K562 (cell line): Measurements from ENCODE around the gene STAT6. TPM values are rescaled to one million over a fixed set of nuclear protein-coding genes. Genes with fewer than 3 reads are reported as not detected.
A peak's percentile ranks its signal among the peaks of the same experiment; 100 is the strongest.

ENCODE experiments used
- ATAC-seq: fragments of 200-7000 bp; cut with Tn5 transposase; 3 replicates; pipeline ENCODE4 v1.9.1; 2020; ENCODE audit warnings: moderate library complexity
- BruUV-seq: library from RNA; stranded (reverse); fragments of 400-500 nt; replicated peaks from 2 replicates; lab custom pipeline; 2021; lab: Mats Ljungman, UMichigan
- CTCF ChIA-PET: fragments of 300-600 bp; formaldehyde crosslinking; extraction: SDS; loops from one replicate; lab custom pipeline; 2021; ENCODE audit warnings: low intra/inter-chr PET ratio; lab: Yijun Ruan, JAX
- POLR2A ChIA-PET: fragments of 300-600, 350-650 bp; sonication (Branson Sonifier 250); formaldehyde crosslinking; extraction: SDS; loops from one replicate; lab custom pipeline; 2021; ENCODE audit warnings: antibody characterized with exemption, inconsistent platforms; lab: Yijun Ruan, JAX
- DNase-seq, 4 experiments: peaks; one replicate each; pipeline versions ENCODE4 v3.0.0 to v3.0.0-alpha.2; 2011 to 2018; ENCODE audit warnings: low spot score in 3 of 4, mixed read lengths in 3 of 4; ENCODE audit errors: extremely low read depth in 1 of 4
- FAIRE-seq: peaks from 2 replicates; lab custom pipeline; 2011; peaks lifted over from hg19 to GRCh38; lab: Jason Lieb, UNC
- H2AFZ ChIP-seq: 2 replicates; pipeline ENCODE4 v1.6.0; 2011; ENCODE audit warnings: low read depth, low read length, control low read depth, inconsistent platforms
- H3K27ac ChIP-seq: fragments of 200-600 bp; 3 replicates; pipeline ENCODE4 v1.8.0; 2011; ENCODE audit warnings: low read depth, mild to moderate bottlenecking, control low read depth, inconsistent platforms, low read length, moderate library complexity, mixed read lengths; ENCODE audit errors: extremely low read depth
- H3K27me3 ChIP-seq, 2 experiments: fragments of 300-600 bp in 1 of 2; 2 replicates in 1 of 2; 3 replicates in 1 of 2; pipeline versions ENCODE4 v1.6.0 to v1.8.0; 2011; ENCODE audit warnings: inconsistent platforms in 2 of 2, low read length in 2 of 2, mild to moderate bottlenecking in 1 of 2, mixed read lengths in 1 of 2, moderate library complexity in 1 of 2; ENCODE audit not compliant: control insufficient read depth in 2 of 2, insufficient read depth in 2 of 2
- H3K36me3 ChIP-seq: fragments of 300-600 bp; 3 replicates; pipeline ENCODE4 v1.8.0; 2011; ENCODE audit warnings: mild to moderate bottlenecking, low read length, inconsistent platforms; ENCODE audit not compliant: control insufficient read depth, insufficient read depth
- H3K4me1 ChIP-seq, 2 experiments: fragments of 200-600 bp in 1 of 2; replicated peaks in 1 of 2; 2 replicates in 1 of 2; 3 replicates in 1 of 2; pipeline versions ENCODE4 v1.5.1 to v1.8.0; 2011; ENCODE audit warnings: inconsistent platforms in 2 of 2, low read length in 2 of 2, mild to moderate bottlenecking in 1 of 2, mixed read lengths in 1 of 2, moderate library complexity in 1 of 2; ENCODE audit not compliant: control insufficient read depth in 2 of 2, insufficient read depth in 2 of 2
- H3K4me2 ChIP-seq: 2 replicates; pipeline ENCODE4 v1.6.1; 2011; ENCODE audit warnings: low read length, control low read depth, inconsistent platforms, mixed read lengths; ENCODE audit not compliant: insufficient read depth
- H3K4me3 ChIP-seq: fragments of 200-600 bp; sonication (generic), shearing (Covaris generic); 2 replicates; pipeline ENCODE4 v1.5.1; 2016; ENCODE audit warnings: control low read depth, inconsistent platforms
- H3K79me2 ChIP-seq: fragments of 200-600 bp; 3 replicates; pipeline ENCODE4 v1.8.0; 2011; ENCODE audit warnings: low read length, inconsistent platforms; ENCODE audit not compliant: control insufficient read depth, insufficient read depth
- H3K9ac ChIP-seq, 2 experiments: 2 replicates each; pipeline versions ENCODE4 v1.6.0 to v1.6.1; 2011; ENCODE audit warnings: low read depth in 2 of 2, low read length in 2 of 2, control low read depth in 1 of 2, inconsistent platforms in 1 of 2, mild to moderate bottlenecking in 1 of 2, mixed read lengths in 1 of 2; ENCODE audit not compliant: insufficient read depth in 1 of 2
- H3K9me1 ChIP-seq: one replicate; pipeline ENCODE4 v1.6.0; 2011; ENCODE audit warnings: inconsistent platforms, mild to moderate bottlenecking, low read length, moderate library complexity; ENCODE audit not compliant: control insufficient read depth, insufficient read depth
- H3K9me3 ChIP-seq: replicated peaks from 2 replicates; pipeline ENCODE4 v1.5.1; 2011; ENCODE audit warnings: low read depth, low read length, inconsistent platforms; ENCODE audit not compliant: control insufficient read depth, insufficient read depth
- H4K20me1 ChIP-seq: replicated peaks from 2 replicates; pipeline ENCODE4 v1.6.1; 2011; ENCODE audit warnings: low read length, inconsistent platforms, mixed read lengths; ENCODE audit not compliant: control insufficient read depth, insufficient read depth
- BACH1 ChIP-seq: fragments of 200-800 bp; sonication (Bioruptor generic); IDR thresholded peaks from 2 replicates; pipeline ENCODE4 v1.6.1; 2016; ENCODE audit warnings: missing genetic modification characterization, missing compliant biosample characterization
- FOSL1 ChIP-seq: fragments of 200-800 bp; sonication (Bioruptor generic); conservative IDR thresholded peaks from 2 replicates; pipeline ENCODE4 v1.6.1; 2016; ENCODE audit warnings: missing genetic modification characterization, missing compliant biosample characterization
- KDM5B ChIP-seq: fragments of 200-600 bp; sonication (generic); IDR thresholded peaks from 2 replicates; pipeline ENCODE4 v1.6.1; 2012; ENCODE audit warnings: low read depth, mild to moderate bottlenecking, moderate library complexity, low read length, control low read depth, inconsistent platforms; ENCODE audit not compliant: insufficient replicate concordance
- KHSRP ChIP-seq: fragments of 450-650 bp; IDR thresholded peaks from 2 replicates; pipeline ENCODE4 v1.6.1; 2017
- NFE2L1 ChIP-seq: fragments of 450-650 bp; IDR thresholded peaks from 2 replicates; pipeline ENCODE4 v1.6.1; 2016; ENCODE audit warnings: missing genetic modification characterization, low read depth, mild to moderate bottlenecking, missing compliant biosample characterization, moderate library complexity, borderline replicate concordance
- PCBP1 ChIP-seq: fragments of 200-400 bp; formaldehyde crosslinking; IDR thresholded peaks from 2 replicates; pipeline ENCODE4 v1.6.1; 2018; ENCODE audit warnings: mild to moderate bottlenecking, low read depth, low read length; ENCODE audit not compliant: poor library complexity, severe bottlenecking
- POLR2H ChIP-seq: IDR thresholded peaks from 2 replicates; pipeline ENCODE4 v1.6.1; 2016; ENCODE audit warnings: missing genetic modification characterization, low read depth, mild to moderate bottlenecking, control low read depth, missing compliant biosample characterization, moderate library complexity
- SIN3B ChIP-seq: fragments of 450-650 bp; IDR thresholded peaks from 2 replicates; pipeline ENCODE4 v1.6.1; 2017; ENCODE audit warnings: low read depth, mild to moderate bottlenecking, moderate library complexity
- TOE1 ChIP-seq, 2 experiments: fragments of 450-650 bp in 1 of 2; sonication (generic) in 1 of 2; formaldehyde crosslinking in 1 of 2; IDR thresholded peaks; 2 replicates each; pipeline versions ENCODE4 v1.7.1 to v1.8.0; 2016 to 2022; ENCODE audit warnings: borderline replicate concordance in 2 of 2, mild to moderate bottlenecking in 2 of 2, antibody characterized with exemption in 1 of 2, inconsistent platforms in 1 of 2, low read depth in 1 of 2, missing genetic modification reagents in 1 of 2, moderate library complexity in 1 of 2
- UBTF ChIP-seq, 2 experiments: IDR thresholded peaks; 2 replicates each; pipeline ENCODE4 v1.6.1; 2012; ENCODE audit warnings: improper control_type of control experiment in 2 of 2, low read depth in 2 of 2, low read length in 2 of 2, borderline replicate concordance in 1 of 2
- ZNF23 ChIP-seq: fragments of 250-450 bp; sonication (Bioruptor Pico); IDR thresholded peaks from 2 replicates; pipeline ENCODE4 v1.4.0; 2020; ENCODE audit warnings: mild to moderate bottlenecking
- ZNF589 ChIP-seq: fragments of 200-800 bp; sonication (Bioruptor generic); IDR thresholded peaks from 2 replicates; pipeline ENCODE4 v1.6.1; 2016; ENCODE audit warnings: low read depth, missing genetic modification characterization, missing compliant biosample characterization
- ZNF79 ChIP-seq: fragments of 250-450 bp; sonication (Bioruptor Pico); IDR thresholded peaks from 2 replicates; pipeline ENCODE4 v1.4.0; 2020; ENCODE audit warnings: low read depth, mild to moderate bottlenecking, moderate library complexity
- ZZZ3 ChIP-seq: fragments of 450-650 bp; IDR thresholded peaks from 2 replicates; pipeline ENCODE4 v1.6.1; 2016; ENCODE audit warnings: antibody characterized with exemption, mild to moderate bottlenecking, moderate library complexity
- WGBS: fragments of 100-300 bp; shearing (Covaris generic); methylation state at CpG from one replicate; pipeline ENCODE4 v1.1.6; 2016; ENCODE audit warnings: low coverage, mixed read lengths; ENCODE audit not compliant: insufficient coverage; ENCODE audit errors: missing lambda C conversion rate; 5-methylcytosine and 5-hydroxymethylcytosine counted together
- in situ Hi-C: fragments of 300-500 bp; cut with MboI; formaldehyde crosslinking; loops from 4 replicates; pipeline ENCODE4 v1.15.0; 2018; ENCODE audit warnings: inconsistent platforms, mixed read lengths
- intact Hi-C: fragments of 100-400 bp; cut with micrococcal nuclease; formaldehyde crosslinking; loops from 2 replicates; pipeline ENCODE4 v1.14.2; 2022
- polyA plus RNA-seq, 8 experiments: library from polyadenylated mRNA; depleted of rRNA in 4 of 8; stranded (reverse) in 5 of 8; unstranded in 3 of 8; fragments of >200 nt; fragmentation: Nextera tagmentation in 2 of 8; fragmentation: Illumina TruSeq in 1 of 8; extraction: Ambion mirVana in 2 of 8; extraction: Trizol in 1 of 8; gene quantifications; 2 replicates each; pipeline versions ENCODE4 v1.2.1 to v1.2.3, GENCODE V29; 2011 to 2014; ENCODE audit warnings: inconsistent platforms in 1 of 8, missing spikeins in 1 of 8
- total RNA-seq, 7 experiments: library from RNA; depleted of rRNA in 6 of 7; stranded (reverse); fragments of >200 nt in 6 of 7; fragmentation: Illumina TruSeq in 2 of 7; extraction: Trizol in 2 of 7; gene quantifications; 2 replicates each; pipeline versions ENCODE4 v1.2.1 to v1.2.3, GENCODE V29; 2011 to 2021; ENCODE audit warnings: low replicate concordance in 1 of 7
- TF ChIP-seq, protein P1 (sequence below): IDR thresholded peaks from 3 replicates; pipeline ENCODE4 v1.6.1; 2011; ENCODE audit warnings: borderline replicate concordance, mild to moderate bottlenecking; ENCODE audit not compliant: insufficient read length, insufficient read depth
- TF ChIP-seq, protein P2 (sequence below): fragments of 450-650 bp; IDR thresholded peaks from 2 replicates; pipeline ENCODE4 v1.6.1; 2016; ENCODE audit warnings: antibody characterized with exemption

Gene STAT6
- total and polyA plus RNA-seq, 9 of the 15 experiments (the other 6 are each of a cell fraction or from before 2014, with no cell fraction given): 2.4 to 49.5 (median 26.5) TPM

GRCh38 chr12:57085999-57086492, 25.1 kb downstream of the STAT6 start:
- DNase-seq (peak in 2 of 4 experiments; percentile 48 to 86), FAIRE-seq (peak; percentile 70), ATAC-seq (no peak)
- no peaks in the 10 kb centered on the region for H3K27me3 ChIP-seq
- H3K4me3 ChIP-seq: peak overlapping the region; percentile 73; the same call in 1 of the 2 replicates
- H3K9me3 ChIP-seq: no peaks in the 10 kb centered on the region
- ChIA-PET CTCF (no interaction called here), POLR2A (no interaction called here)
- intact Hi-C loops (loop anchor here (10.0 kb wide), 1 partner anchor 451 kb away; the partner anchor contains the start of gene BAZ2A), in situ Hi-C loops (no loop called here)
- peak overlapping the region; percentile 75 to 93; a peak in 3 of 4 replicates for H3K9ac ChIP-seq
- peaks cover 5% of the 10 kb centered on the region; the same call in 1 of the 2 replicates for H4K20me1 ChIP-seq
- peak overlapping the region; percentile 84 for H2AFZ ChIP-seq
- WGBS: 1% methylated on average over 12 of the region's 12 CpGs
- H3K79me2 ChIP-seq: peaks cover 24% of the 10 kb centered on the region
- H3K27ac ChIP-seq: peak overlapping the region; percentile 93
- peaks cover 27 to 49% of the 10 kb centered on the region in 2 experiments for H3K4me1 ChIP-seq
- no TSS peak for BruUV-seq
- H3K9me1 ChIP-seq: no peaks in the 10 kb centered on the region
- H3K36me3 ChIP-seq: peaks cover 5% of the 10 kb centered on the region; the same call in 1 of the 3 replicates
- H3K4me2 ChIP-seq: peak overlapping the region; percentile 81
- no peak for TF ChIP-seq ZNF79
- 0 out of 2 replicates have a peak, but pooled peaks have one; percentile 55 for TF ChIP-seq ZNF589 (CRISPR knock-in tag)
- TF ChIP-seq, protein P1, sequence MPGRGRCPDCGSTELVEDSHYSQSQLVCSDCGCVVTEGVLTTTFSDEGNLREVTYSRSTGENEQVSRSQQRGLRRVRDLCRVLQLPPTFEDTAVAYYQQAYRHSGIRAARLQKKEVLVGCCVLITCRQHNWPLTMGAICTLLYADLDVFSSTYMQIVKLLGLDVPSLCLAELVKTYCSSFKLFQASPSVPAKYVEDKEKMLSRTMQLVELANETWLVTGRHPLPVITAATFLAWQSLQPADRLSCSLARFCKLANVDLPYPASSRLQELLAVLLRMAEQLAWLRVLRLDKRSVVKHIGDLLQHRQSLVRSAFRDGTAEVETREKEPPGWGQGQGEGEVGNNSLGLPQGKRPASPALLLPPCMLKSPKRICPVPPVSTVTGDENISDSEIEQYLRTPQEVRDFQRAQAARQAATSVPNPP: no peak
- no peak for TF ChIP-seq ZNF23 (CRISPR knock-in tag)
- TF ChIP-seq, protein P2, sequence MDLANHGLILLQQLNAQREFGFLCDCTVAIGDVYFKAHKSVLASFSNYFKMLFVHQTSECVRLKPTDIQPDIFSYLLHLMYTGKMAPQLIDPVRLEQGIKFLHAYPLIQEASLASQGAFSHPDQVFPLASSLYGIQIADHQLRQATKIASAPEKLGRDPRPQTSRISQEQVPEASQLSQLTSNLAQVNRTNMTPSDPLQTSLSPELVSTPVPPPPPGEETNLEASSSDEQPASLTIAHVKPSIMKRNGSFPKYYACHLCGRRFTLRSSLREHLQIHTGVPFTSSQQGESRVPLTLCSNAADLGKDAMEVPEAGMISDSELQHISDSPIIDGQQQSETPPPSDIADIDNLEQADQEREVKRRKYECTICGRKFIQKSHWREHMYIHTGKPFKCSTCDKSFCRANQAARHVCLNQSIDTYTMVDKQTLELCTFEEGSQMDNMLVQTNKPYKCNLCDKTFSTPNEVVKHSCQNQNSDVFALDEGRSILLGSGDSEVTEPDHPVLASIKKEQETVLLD: peak; percentile 64; the same call in 1 of the 2 replicates
- TF ChIP-seq KHSRP: 0 out of 2 replicates have a peak, but pooled peaks have one; percentile 42
- 0 out of 4 replicates have a peak, but pooled peaks of 1 of the 2 experiments have one; percentile 10 for TF ChIP-seq UBTF (IDR thresholded peaks at IDR 0.05; ENCODE audit: borderline replicate concordance in 1 of 2, low read depth in 2 of 2, low read length in 2 of 2)
- TF ChIP-seq POLR2H: no peak
- peak; percentile 33; the same call in 1 of the 2 replicates for TF ChIP-seq FOSL1 (tag)
- TF ChIP-seq TOE1 (IDR thresholded peaks at IDR 0.05; ENCODE audit: borderline replicate concordance): 0 out of 2 replicates have a peak, but pooled peaks have one; percentile 39
- TF ChIP-seq TOE1 (CRISPR knock-in tag; IDR thresholded peaks at IDR 0.05; ENCODE audit: borderline replicate concordance, low read depth): no peak
- no peak for TF ChIP-seq PCBP1
- no peak for TF ChIP-seq SIN3B
- peak; percentile 3 for TF ChIP-seq KDM5B
- 0 out of 2 replicates have a peak, but pooled peaks have one; percentile 50 for TF ChIP-seq BACH1 (tag)
- no peak for TF ChIP-seq ZZZ3
- no peak for TF ChIP-seq NFE2L1
